ENCODE data around the gene GCHFR. TPM values are rescaled to one million over a fixed set of nuclear protein-coding genes. Genes with fewer than 3 reads are reported as not detected.

Gene GCHFR
- total RNA-seq, 1 experiment from 2014 or later: 829 TPM

- no peak for DNase-seq (ENCODE audit: low spot score)
- in situ Hi-C loops (cut with HindIII; ENCODE audit: low sequenced_read_pairs): no loop called here
These were observed 9.6 kb downstream of the GCHFR start for GRCh38 chr15:40773496-40773895.

DNA sequence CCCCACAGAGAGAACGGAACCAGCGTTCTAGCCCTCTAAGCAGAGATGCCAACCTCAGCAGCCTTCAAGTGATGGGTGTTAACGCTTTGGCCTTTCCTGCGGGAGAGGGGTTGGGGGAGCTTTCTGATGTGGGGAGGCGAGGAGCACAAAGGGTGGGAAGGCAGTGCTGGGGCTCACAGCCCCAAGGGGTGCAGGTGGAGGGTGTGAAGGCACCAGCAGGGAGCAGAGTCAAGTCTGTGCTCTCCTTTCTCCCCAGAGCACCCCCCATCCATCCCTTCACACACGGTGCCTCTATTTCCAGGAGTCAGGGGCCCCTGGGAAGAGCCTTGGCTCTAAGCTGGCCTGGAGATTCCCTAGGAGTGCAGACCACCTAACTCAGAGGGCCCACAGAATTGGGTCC is 10.0 kb downstream of the GCHFR start:
- DNase-seq (ENCODE audit: low spot score): no peak
- in situ Hi-C loops (cut with HindIII; ENCODE audit: low sequenced_read_pairs): no loop called here

- in situ Hi-C loops (cut with HindIII; ENCODE audit: low sequenced_read_pairs): no loop called here
- no peak for DNase-seq (ENCODE audit: low spot score)
These were observed 11.1 kb downstream of the GCHFR start for GRCh38 chr15:40775007-40775406.

GRCh38 chr15:40775740-40776536 is 12.1 kb downstream of the GCHFR start:
- in situ Hi-C loops (cut with HindIII; ENCODE audit: low sequenced_read_pairs): no loop called here
- DNase-seq (ENCODE audit: low spot score): no peak

DNA sequence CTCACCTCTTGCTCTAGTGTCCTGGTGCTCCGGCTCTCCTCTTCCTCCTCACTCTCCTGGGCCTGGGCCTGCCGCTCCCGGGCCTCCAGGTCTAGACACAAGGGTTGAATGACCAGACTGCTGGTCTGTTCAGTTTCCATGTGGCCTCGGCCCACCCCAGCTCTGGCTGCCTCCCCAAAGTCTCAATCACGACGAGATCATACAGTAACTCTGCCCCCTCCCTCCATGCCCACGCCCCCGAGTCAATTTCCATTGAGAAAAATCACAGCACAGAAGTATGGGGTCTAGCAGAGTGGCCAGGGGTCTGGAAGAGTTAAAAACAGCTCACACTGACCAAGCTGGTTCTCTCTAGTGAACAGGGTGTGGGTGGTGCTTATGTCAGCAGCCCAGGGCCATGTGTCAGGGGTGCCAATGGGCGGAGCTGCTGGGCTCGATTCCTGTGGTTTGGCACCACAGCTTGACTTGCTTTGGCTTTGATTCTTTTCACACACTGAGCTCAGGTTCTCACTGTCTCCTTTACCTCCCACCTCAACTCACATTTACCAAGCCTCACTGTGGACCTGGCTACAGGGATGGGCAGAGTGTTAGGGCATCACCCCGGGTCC is 12.8 kb downstream of the GCHFR start:
- no peak for DNase-seq (ENCODE audit: low spot score)
- in situ Hi-C loops (cut with HindIII; ENCODE audit: low sequenced_read_pairs): no loop called here

DNA sequence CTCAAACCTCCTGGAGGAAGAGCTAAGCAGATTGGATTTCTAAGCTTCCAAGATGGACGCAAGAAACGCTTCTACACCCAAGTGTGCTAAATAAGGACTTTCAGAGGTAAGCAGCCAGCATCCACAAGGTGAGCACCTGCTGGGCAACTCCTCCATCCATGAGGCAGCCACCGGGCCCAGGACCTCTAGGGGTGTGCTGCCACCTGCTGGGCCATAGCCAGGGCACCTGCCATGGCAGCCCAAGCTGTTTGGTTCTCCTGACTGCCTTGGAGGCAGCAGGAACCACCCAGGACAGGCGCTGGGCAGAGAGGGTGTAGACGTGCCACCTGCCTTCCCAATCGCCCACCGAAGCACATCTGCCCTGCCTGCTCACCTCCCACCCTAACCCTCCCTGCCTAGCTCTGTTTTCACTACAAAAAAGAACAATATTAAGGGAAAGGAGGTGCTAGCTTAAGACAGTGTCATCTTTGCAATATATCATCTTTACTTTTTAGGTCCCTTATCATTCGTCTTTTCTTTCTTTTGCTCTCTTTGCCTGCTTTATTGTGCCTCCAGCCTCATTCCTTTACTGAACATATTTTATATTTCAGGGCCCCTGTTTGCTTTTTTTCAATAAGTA is 18.9 kb downstream of the GCHFR start:
- peak; percentile 69 for DNase-seq (ENCODE audit: low spot score)
- in situ Hi-C loops (cut with HindIII; ENCODE audit: low sequenced_read_pairs): no loop called here

DNA sequence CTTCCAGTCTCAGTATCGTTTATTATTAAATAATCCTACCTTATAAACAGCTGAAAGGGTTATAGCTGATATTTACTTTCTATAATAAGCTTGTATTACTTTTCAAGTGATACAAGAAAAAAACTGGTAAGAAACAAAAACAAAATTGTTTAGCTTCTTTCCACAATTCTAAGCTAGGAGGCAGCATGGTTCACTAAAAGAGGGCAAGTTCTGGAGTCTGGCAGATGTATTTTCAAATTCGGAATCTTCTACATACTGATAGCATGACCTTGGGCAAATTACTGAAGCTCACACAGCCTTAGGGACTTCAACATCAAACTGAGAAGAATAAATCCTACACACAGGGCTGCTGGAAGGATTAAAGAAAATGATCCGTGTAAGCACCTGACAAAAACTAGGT is 21.3 kb downstream of the GCHFR start:
- in situ Hi-C loops (cut with HindIII; ENCODE audit: low sequenced_read_pairs): no loop called here
- no peak for DNase-seq (ENCODE audit: low spot score)

DNA sequence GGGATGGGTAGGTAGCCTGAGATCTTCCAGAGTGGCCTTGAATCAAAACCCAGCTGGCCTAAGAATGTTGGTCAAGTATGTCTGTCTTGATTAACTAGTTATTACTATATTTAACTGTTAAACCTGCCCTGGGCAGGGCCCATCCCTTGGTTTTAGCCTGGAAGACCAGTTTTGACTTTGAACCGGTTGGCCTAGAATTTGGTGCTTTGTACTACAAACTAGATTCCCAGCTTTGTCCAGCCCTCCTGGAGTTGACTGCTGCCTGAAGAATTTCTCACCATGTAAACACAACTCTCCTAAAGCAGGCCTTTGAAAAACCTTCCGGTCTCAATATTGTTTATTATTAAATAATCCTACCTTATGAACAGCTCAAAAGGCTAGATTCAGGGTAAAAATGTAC is 21.9 kb downstream of the GCHFR start:
- no peak for DNase-seq (ENCODE audit: low spot score)
- in situ Hi-C loops (cut with HindIII; ENCODE audit: low sequenced_read_pairs): no loop called here

DNA sequence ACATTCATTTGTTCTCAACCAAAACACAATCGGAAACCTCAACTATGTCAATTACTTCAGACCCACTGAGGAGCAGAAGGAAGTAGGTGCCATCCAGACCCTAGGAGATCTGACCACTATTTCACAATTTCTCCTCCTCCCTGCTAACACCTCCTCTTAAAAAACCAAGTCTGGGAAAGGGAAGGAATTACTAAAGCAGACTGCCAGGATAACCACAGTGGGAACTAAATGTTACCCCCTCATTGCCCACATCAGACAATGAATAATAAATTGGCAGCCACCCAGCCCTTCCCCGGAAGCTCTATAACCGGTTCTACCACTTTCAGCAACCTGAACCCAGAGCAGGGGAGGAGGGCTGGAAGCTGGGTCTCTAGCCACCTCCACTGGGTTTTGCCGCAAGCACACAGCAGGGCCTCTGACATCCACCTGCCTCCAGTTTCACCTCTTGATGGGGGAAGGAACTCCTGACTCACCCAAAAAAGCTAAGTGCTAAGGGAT is 23.5 kb downstream of the GCHFR start:
- DNase-seq (ENCODE audit: low spot score): peak; percentile 34
- in situ Hi-C loops (cut with HindIII; ENCODE audit: low sequenced_read_pairs): no loop called here

DNA sequence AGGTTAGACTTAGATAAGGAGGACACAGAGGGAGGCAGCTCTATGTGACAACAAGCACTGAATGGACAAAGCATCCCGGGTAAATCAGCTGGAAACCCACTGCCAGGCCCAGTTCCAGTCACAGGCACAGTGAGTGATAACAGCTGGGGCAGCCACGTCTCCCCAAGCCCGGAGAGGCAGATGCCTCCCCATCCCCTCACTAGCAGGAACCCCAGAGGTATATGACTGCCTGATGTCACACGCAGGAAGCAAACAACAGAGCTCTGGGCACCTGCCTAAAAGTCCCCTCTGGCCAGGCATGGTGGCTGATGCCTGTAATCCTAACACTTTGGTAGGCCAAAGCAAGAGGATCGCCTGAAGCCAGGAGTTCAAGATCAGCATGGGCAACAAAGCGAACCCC is 24.1 kb downstream of the GCHFR start:
- in situ Hi-C loops (cut with HindIII; ENCODE audit: low sequenced_read_pairs): no loop called here
- DNase-seq (ENCODE audit: low spot score): peak; percentile 27

DNA sequence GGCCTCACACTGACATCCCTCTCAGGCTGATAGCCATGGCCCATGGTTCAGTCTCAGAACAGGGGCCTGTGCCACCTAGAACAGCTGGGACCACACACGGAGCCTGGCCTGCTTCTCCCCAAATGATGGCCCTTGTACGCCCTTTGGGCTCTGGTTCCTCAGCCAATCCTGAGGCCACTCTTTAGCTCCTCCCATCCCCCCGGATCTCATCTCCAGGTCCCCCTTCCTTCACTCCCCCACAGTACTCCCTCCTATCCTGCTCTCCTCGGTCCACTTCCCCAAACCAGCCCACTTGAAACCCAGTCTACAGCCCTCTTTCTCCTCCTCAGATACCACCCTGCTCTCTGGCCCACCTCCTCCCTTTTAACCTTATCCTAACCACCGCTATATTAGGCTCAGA is 25.3 kb downstream of the GCHFR start:
- no peak for DNase-seq (ENCODE audit: low spot score)
- in situ Hi-C loops (cut with HindIII; ENCODE audit: low sequenced_read_pairs): no loop called here

GRCh38 chr15:40789999-40790398 is 26.1 kb downstream of the GCHFR start:
- DNase-seq (ENCODE audit: low spot score): no peak
- in situ Hi-C loops (cut with HindIII; ENCODE audit: low sequenced_read_pairs): no loop called here

DNA sequence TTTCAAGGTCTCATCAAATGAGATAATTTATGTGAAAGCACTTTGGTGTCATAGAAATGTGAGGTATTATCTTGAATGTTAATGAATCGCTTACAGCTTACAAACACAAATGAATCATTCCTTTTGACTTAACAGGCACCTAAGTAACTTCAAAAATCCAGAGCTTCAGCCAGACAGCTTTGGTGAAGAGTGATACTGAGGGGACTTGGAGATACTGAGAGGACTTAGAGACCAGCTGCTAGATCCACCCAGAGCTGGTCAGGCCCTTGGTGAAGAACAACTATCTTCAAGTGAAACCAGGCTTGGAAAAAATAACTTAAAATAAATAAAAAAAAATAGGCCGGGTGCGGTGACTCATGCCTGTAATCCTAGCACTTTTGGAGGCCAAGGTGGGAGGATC is 26.9 kb downstream of the GCHFR start:
- DNase-seq (ENCODE audit: low spot score): no peak
- in situ Hi-C loops (cut with HindIII; ENCODE audit: low sequenced_read_pairs): no loop called here

- in situ Hi-C loops (cut with HindIII; ENCODE audit: low sequenced_read_pairs): no loop called here
- DNase-seq (ENCODE audit: low spot score): no peak
These were observed 28.5 kb downstream of the GCHFR start for GRCh38 chr15:40792394-40792793.

- in situ Hi-C loops (cut with HindIII; ENCODE audit: low sequenced_read_pairs): no loop called here
- no peak for DNase-seq (ENCODE audit: low spot score)
These were observed 29.5 kb downstream of the GCHFR start for GRCh38 chr15:40793216-40793989.

DNA sequence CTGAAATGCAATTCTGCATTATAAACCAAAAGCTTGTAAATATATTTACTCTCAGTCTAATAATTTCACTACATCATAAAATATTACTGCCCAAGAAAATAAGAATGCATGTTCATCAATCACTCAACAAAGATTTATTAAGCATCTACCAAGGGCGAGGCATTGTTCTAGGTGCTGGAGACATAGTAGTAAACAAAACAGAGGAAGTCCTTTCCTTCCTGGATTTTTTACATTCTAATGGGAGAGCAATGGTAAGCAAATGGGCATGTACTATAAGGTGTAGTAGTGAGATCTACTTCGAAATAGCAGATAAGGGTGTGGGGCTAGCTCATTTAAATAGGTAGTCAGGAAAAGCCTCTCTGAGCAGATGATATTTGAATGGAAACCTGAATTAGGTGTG is 32.2 kb downstream of the GCHFR start:
- in situ Hi-C loops (cut with HindIII; ENCODE audit: low sequenced_read_pairs): no loop called here
- no peak for DNase-seq (ENCODE audit: low spot score)

DNA sequence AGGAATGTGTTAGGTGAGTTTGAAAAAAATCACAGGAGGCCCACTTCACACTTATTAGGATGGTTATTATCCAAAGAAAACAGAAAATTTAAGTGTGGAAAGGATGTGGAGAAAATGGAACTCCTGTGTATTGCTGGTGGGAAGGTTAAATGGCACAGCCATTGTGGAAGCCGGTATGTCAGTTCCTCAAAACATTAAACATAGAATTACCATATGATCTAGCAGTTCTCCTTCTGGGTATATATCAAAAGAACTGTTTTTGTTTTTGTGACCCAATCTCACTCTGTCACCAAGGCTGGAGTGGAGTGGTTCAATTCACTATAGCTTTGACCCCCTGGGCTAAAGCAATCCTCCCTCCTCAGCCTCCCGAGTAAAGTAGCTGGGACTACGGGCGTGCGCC is 32.6 kb downstream of the GCHFR start:
- DNase-seq (ENCODE audit: low spot score): no peak
- in situ Hi-C loops (cut with HindIII; ENCODE audit: low sequenced_read_pairs): no loop called here

- DNase-seq (ENCODE audit: low spot score): no peak
- in situ Hi-C loops (cut with HindIII; ENCODE audit: low sequenced_read_pairs): no loop called here
These were observed 35.7 kb downstream of the GCHFR start for GRCh38 chr15:40799523-40799922.

DNA sequence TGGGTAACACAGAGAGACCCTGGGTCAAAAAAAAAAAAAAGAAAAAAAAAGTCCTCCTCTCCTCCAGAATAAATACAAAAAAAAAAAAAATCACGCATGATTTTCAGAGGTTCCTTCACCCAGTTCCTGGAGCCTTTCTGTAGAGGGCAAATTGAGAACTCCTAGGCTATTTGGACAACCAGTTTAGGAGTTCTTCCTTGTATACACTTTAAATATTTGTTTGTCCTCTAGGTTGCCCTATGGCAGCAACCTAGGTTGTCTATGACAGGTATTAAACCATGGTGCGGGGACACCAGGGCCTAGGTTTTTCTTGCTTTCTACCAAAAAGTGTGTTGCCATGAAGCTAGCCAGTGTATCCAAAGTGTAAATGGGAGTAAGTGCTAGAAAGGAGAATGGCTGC is 39.2 kb downstream of the GCHFR start:
- in situ Hi-C loops (cut with HindIII; ENCODE audit: low sequenced_read_pairs): no loop called here

GRCh38 chr15:40803688-40804087 is 39.8 kb downstream of the GCHFR start:
- no peak for DNase-seq (ENCODE audit: low spot score)

More for the DNA sequence above, 39.2 kb downstream of the GCHFR start:
- no peak for DNase-seq (ENCODE audit: low spot score)

More at GRCh38 chr15:40803688-40804087, 39.8 kb downstream of the GCHFR start:
- in situ Hi-C loops (cut with HindIII; ENCODE audit: low sequenced_read_pairs): no loop called here
